ENCODE measurements around the gene SGCA.

Gene SGCA

GRCh38 chr17:50165867-50166517, at the start of gene SGCA:
Gene SGCA, plus strand, starts transcription at chr17:50166005. Its CDS starts 36 bp downstream, at chr17:50166041.
- no peak for DNase-seq

GRCh38 chr17:50117202-50118051, 48.4 kb upstream of the SGCA start:
- DNase-seq = peak; percentile 16

DNA sequence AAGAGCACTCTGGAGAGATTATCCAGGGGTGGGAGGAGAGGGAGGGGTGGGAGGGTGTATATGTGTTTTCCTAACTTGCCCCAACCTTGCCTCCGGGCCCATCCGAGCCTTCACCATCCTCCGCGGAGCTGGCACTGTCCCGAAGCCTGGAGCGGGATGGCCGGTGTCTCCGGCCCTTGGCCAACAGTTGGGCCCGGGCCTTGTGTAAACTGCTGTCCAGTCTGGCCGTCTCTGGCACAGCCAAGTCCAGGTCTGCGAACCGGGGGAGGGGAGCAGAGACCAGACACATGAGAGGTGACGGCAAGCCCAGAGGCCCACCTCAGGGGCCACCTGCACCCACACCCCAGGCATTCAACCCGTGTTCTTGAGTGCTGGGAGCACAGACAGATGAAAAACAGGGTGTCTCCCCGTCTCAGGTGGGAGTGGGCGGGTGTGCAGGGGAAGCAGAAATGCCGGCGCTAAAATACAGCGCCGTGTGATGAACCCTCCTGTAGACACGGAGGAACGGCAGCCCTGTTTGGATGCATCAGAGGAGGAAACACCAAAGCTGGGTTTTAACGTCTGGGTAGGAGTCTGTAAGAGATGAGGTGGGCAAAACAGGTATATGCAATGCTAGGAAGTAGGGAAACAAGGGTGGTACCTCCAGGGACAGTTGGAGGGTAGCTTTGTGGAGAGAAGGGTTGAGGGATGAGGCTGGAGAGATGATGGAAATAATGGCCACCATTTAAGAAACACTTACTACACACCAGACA, 47.6 kb upstream of the SGCA start:
- DNase-seq = no peak

DNA sequence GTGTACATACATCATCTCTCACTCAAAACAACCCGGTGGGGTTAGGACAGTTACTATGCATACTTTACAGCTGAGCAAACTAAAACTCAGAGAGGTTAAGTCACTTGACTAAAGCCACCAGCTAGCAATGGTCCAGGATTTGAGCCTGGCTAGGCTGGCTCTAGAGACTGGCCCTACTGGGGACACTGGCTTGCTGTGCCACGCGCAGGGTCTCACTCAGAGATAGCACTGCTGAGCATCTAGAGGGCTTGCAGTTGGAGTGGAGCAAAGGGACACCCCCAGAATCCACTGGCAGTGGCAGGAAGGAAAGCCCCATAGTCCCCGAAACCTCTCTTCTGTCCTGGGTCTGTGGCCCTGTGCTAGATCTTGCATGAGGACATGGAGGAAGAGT, 47.0 kb upstream of the SGCA start:
- DNase-seq = no peak

- no peak for DNase-seq
Measured at GRCh38 chr17:50120475-50121253, 45.1 kb upstream of the SGCA start.

DNA sequence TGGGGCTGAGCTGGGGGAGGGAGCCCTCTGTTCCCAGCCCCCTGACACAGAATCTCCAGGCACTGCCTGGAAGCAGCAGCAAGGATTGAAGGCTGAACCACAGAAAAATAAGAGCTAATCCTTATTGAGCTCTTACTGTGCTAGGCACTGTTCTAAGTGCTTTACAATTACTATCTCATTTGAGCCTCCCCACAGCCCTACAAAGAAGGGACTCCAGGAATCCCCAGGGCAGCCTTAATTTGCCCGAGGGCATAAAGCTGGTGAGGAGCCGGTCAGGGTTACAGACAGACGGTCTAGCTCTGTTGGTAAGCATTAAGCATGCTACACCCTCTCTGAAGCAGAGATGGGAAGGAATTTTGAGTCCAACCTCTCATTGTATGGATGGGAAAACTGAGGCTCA, 42.9 kb upstream of the SGCA start:
- DNase-seq = no peak

- DNase-seq = no peak
Measured at GRCh38 chr17:50123649-50124349, 42.0 kb upstream of the SGCA start.

GRCh38 chr17:50125420-50125997, 40.3 kb upstream of the SGCA start:
- DNase-seq = no peak

DNA sequence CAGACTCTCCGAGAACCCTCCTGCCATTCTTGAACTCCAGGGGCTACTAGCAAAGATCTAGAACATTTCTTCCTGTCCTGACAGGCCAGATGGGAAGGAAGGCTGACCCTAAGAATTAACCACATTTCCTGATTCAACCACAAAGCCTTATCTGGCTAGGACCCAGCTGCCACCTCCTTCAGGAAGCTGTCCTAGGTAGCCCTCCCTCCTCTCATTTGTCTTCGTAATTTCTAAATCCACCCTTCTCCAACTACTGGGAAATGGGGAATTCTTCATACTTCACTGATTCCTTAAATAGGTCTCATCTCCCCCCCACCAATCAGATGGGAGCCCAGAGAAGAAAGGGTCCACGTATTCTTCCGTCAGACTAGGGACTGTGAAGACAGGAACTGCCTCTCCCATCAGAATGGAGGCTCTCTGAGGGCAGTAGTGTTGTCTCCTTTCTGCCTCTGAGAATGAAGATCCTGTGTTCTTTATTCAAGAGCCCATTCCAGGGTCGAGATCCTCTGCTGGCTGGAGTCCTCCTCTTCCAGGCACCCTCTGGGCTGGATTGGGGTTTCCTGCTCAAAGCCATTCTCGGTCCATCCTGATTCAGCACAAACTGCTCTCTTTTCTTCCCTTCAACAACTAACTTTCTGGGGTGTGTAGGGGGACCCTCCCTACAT, 38.0 kb upstream of the SGCA start:
- DNase-seq = no peak

GRCh38 chr17:50128441-50129352, 37.1 kb upstream of the SGCA start:
- DNase-seq = no peak

- no peak for DNase-seq
Measured at GRCh38 chr17:50129353-50129727, 36.5 kb upstream of the SGCA start.

DNA sequence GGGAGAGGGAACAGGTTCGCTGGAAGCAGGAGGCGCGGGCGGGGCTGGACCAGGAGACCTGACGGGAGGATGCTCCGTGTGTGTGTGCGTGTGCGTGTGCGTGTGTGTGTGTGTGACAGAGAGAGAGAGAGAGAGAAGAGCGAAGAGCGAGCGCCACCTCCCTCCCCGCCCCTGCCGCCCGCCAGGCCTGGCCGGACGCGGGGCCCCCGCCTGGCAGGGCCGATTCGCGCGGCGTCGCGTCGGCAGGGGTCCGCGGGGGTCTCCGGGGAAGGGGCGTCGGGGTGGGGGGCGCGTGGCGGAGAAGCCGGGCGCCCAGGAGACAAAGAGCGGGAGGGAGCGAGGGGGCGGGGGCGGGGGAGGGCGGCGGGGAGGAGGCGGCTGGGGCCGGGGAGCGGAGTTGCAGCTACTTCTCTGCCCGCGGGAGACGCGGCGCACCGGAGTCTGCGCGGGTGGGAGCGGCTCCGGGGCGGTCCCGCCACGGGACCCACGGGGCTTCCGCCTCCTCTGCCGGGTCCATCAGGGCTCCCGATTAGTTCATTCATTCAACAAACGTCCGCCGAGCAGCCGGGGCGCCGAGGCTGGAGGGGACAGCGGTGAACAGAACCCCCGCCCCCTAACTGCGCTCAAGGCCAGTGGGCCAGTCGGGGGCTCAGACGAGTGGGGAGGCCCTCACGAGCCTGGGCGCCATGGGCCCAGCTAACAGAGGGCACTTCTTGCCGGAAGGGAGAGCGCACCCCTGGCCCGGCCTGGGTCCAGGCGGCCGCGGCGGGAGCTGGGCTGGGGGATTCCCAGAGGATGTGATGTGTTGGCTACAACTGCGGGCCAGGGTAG, 35.9 kb upstream of the SGCA start, which contains the start of gene SAMD14:
Gene SAMD14 (minus strand): TSS at position 433 of the 831 bp plus-strand sequence. CDS start 5,201 bp downstream, outside the sequence.
- DNase-seq = no peak

- no peak for DNase-seq
Measured at GRCh38 chr17:50130559-50131305, 35.1 kb upstream of the SGCA start.

DNA sequence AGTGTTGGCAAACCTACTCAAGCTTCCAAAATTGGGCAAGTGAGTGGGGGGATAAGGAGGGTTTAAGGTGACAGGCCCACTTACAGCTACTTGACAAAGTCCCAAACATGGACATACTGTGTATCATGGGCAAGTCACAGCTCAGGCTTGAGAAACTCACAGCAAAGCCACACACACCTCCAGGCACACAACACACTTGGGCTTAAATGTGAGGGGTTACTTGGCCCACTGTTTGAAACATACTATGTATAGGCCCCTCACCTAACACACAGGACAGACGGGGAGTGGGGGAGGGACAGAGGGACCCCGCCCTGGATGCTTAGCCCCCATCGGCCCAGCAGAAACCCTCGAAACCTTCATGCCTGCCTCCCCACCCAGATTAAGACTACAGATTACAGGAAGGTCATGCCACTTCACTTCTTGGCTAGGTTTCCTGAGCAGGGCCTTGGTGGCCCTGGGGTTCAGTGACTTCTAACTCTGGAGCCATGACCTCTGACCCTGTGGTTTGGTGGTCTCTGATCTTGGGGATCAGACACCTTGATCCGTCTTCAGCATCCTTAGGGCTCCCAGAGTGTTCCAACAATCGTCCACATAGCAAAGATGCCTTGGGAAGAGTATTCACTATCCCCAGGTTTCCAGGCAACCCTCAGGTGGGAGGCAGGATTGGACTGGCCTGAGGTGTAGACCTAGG, 33.6 kb upstream of the SGCA start:
- DNase-seq = no peak

DNA sequence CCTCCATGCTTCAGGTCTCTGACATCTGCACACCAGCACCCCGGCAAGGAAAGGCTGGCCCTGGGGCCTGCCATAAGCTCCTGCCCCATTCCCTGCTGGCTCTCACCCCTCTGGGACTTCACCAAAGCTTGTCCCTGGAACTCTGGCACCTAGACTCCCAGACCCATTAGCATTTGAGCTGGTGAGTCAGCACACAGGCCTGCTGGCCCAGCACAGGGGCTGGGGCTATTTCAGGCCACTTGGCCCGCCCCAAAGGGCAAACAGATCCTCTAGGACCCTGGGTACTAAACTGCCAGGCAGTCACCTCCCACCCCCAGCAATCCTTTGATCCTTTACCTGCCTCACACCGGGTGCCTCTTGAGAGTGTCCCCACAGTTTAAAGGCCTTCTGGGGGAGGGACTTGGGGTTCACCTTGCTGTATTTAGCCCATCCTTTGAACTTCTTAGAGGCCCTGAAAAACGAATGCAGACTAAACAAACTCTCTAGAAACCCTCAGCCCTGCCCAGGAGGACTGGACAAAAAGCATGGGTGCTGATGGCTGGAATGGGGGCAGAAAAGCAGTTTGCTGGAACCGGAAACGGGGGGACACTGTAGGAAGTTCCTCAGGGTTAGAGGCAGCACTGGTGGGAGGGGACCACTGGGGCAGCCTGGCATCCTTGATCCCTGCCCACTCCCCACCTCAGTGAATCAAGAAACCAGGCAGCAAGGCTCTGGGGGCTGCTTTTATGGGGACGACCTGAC, 32.6 kb upstream of the SGCA start:
- DNase-seq = no peak

DNA sequence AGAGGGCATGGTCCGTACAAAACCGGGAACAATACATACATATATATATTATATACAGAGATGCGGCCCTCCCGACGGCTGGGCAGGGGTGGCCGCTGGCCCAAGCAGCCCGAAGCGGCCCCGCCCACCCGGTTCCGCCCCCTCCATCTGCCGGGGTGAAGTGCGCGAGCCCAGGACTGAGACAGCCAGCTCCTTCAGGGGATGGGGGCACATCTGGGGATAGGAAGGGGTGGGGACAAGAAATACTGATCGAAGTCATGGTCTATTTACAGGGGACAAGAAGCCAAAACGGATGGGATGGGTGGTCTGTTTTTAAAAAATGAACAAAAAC, 32.1 kb upstream of the SGCA start:
- DNase-seq = no peak
